WTC11 (cell line): ENCODE measurements around the gene FHIP1B. TPM values are rescaled to one million over a fixed set of nuclear protein-coding genes. Genes with fewer than 3 reads are reported as not detected.

Experiments used
- ATAC-seq: fragments of 200-7000 bp; cut with Tn5 transposase; 2 replicates; pipeline ENCODE4 v1.10.0; 2021; ENCODE audit warnings: mild to moderate bottlenecking, moderate library complexity
- CTCF ChIA-PET: fragments of 300-600 bp; sonication (Branson Sonifier 250); formaldehyde crosslinking; loops from one replicate; lab custom pipeline; 2021; ENCODE audit warnings: antibody characterized with exemption; lab: Charles Lee
- POLR2A ChIA-PET: fragments of 350-600 bp; sonication (Branson Sonifier 250); formaldehyde crosslinking; loops from one replicate; lab custom pipeline; 2021; ENCODE audit warnings: antibody characterized with exemption; lab: Charles Lee
- DNase-seq: peaks from one replicate; pipeline ENCODE4 v3.0.0; 2021; ENCODE audit warnings: low spot score
- H3K27ac Mint-ChIP-seq: 2 replicates; pipeline ENCODE4 v1.8.0; 2021; ENCODE audit warnings: mixed read lengths
- H3K27me3 Mint-ChIP-seq: 2 replicates; pipeline ENCODE4 v1.8.0; 2021; ENCODE audit warnings: low read depth, mild to moderate bottlenecking, moderate library complexity, mixed read lengths
- H3K36me3 Mint-ChIP-seq: 2 replicates; pipeline ENCODE4 v1.8.0; 2021; ENCODE audit warnings: mixed read lengths
- H3K4me1 Mint-ChIP-seq: 2 replicates; pipeline ENCODE4 v1.8.0; 2022; ENCODE audit warnings: mixed read lengths
- H3K4me3 Mint-ChIP-seq: 2 replicates; pipeline ENCODE4 v1.8.0; 2021; ENCODE audit warnings: mild to moderate bottlenecking, moderate library complexity, mixed read lengths
- H3K9me3 Mint-ChIP-seq: 2 replicates; pipeline ENCODE4 v1.8.0; 2021; ENCODE audit warnings: mixed read lengths
- ATF1 ChIP-seq: sonication (generic); formaldehyde crosslinking; IDR thresholded peaks from 2 replicates; pipeline ENCODE4 v1.8.1; 2023; ENCODE audit warnings: mild to moderate bottlenecking, moderate library complexity, missing genetic modification reagents
- CBFB ChIP-seq: sonication (generic); formaldehyde crosslinking; IDR thresholded peaks from 2 replicates; pipeline ENCODE4 v1.8.1; 2022; ENCODE audit warnings: mild to moderate bottlenecking, low read depth, missing genetic modification reagents
- ESRRA ChIP-seq: sonication (generic); formaldehyde crosslinking; IDR thresholded peaks from 2 replicates; pipeline ENCODE4 v1.8.1; 2022; ENCODE audit warnings: mild to moderate bottlenecking, missing genetic modification reagents, borderline replicate concordance
- FOXJ3 ChIP-seq: sonication (generic); formaldehyde crosslinking; IDR thresholded peaks from 2 replicates; pipeline ENCODE4 v1.9.0; 2021; ENCODE audit warnings: missing genetic modification reagents, mild to moderate bottlenecking, borderline replicate concordance
- GRHL2 ChIP-seq: fragments of 250-450 bp; sonication (Bioruptor Pico); IDR thresholded peaks from 2 replicates; pipeline ENCODE4 v1.8.0; 2022; ENCODE audit warnings: mild to moderate bottlenecking, moderate library complexity; ENCODE audit not compliant: insufficient replicate concordance, severe bottlenecking
- IRF2 ChIP-seq: sonication (generic); formaldehyde crosslinking; IDR thresholded peaks from 2 replicates; pipeline ENCODE4 v1.8.0; 2022; ENCODE audit warnings: low read depth, missing genetic modification reagents, borderline replicate concordance
- JAZF1 ChIP-seq: fragments of 250-450 bp; sonication (Bioruptor Pico); IDR thresholded peaks from 2 replicates; pipeline ENCODE4 v1.9.0; 2021; ENCODE audit warnings: moderate library complexity, mild to moderate bottlenecking, inconsistent platforms
- KAT7 ChIP-seq: sonication (generic); formaldehyde crosslinking; IDR thresholded peaks from 2 replicates; pipeline ENCODE4 v1.8.1; 2023; ENCODE audit warnings: missing genetic modification reagents, mild to moderate bottlenecking, borderline replicate concordance
- NR3C1 ChIP-seq: sonication (generic); formaldehyde crosslinking; conservative IDR thresholded peaks from 2 replicates; pipeline ENCODE4 v1.8.1; 2023; ENCODE audit warnings: low read depth, mild to moderate bottlenecking, missing genetic modification reagents
- RELA ChIP-seq: sonication (generic); formaldehyde crosslinking; IDR thresholded peaks from 2 replicates; pipeline ENCODE4 v1.8.1; 2022; ENCODE audit warnings: missing genetic modification reagents, mild to moderate bottlenecking, borderline replicate concordance
- ZNF219 ChIP-seq: sonication (generic); formaldehyde crosslinking; IDR thresholded peaks from 2 replicates; pipeline ENCODE4 v1.8.0; 2023; ENCODE audit warnings: missing genetic modification reagents, mild to moderate bottlenecking, borderline replicate concordance
- ZNF232 ChIP-seq: sonication (generic); formaldehyde crosslinking; IDR thresholded peaks from 2 replicates; pipeline ENCODE4 v1.8.0; 2022; ENCODE audit warnings: mild to moderate bottlenecking, missing genetic modification reagents
- total RNA-seq: library from RNA; stranded (reverse); gene quantifications from 3 replicates; pipeline ENCODE4 v1.2.3, GENCODE V29; 2021
- TF ChIP-seq, protein P1 (sequence below): fragments of 250-450 bp; sonication (Bioruptor Pico); IDR thresholded peaks from 2 replicates; pipeline ENCODE4 v1.9.0; 2021; ENCODE audit warnings: mild to moderate bottlenecking, borderline replicate concordance
- TF ChIP-seq, protein P2 (sequence below): sonication (generic); formaldehyde crosslinking; IDR thresholded peaks from 2 replicates; pipeline ENCODE4 v1.8.0; 2023; ENCODE audit warnings: mild to moderate bottlenecking, missing genetic modification reagents
- TF ChIP-seq, protein P3 (sequence below): sonication (generic); formaldehyde crosslinking; IDR thresholded peaks from 2 replicates; pipeline ENCODE4 v1.8.1; 2023; ENCODE audit warnings: mild to moderate bottlenecking, missing genetic modification reagents
- TF ChIP-seq, protein P4 (sequence below): sonication (generic); formaldehyde crosslinking; IDR thresholded peaks from 2 replicates; pipeline ENCODE4 v1.8.1; 2023; ENCODE audit warnings: mild to moderate bottlenecking, missing genetic modification reagents, moderate library complexity
- TF ChIP-seq, protein P5 (sequence below): sonication (generic); formaldehyde crosslinking; IDR thresholded peaks from 2 replicates; pipeline ENCODE4 v1.8.0; 2022; ENCODE audit warnings: mild to moderate bottlenecking, missing genetic modification reagents

Gene FHIP1B
- total RNA-seq, 1 experiment from 2014 or later = 24.8 TPM

DNA sequence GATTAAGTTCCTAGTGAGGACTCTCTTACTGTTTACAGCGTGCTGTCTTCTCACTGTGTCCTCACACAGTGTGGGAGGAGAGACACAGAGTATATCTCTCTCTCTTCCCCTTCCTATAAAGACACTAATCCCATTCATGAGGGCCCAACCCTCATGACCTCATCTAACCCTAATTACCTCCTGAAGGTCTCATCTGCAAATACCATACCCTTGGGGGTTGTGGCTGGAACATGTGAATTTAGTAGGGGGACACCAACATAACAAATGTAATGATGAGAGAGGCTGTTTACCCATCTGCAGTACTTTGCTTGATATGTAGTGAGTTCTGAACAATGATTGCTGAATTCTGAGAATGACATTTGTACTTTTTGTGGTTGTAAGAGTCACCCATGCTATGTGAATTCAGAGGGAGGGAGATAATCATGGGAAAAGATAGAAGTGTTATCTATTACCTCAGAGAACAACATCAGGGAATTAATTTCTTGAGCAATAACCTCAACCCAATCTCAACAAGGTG lies 40.3 kb downstream of the FHIP1B start (continued):
- TF ChIP-seq, protein P1, sequence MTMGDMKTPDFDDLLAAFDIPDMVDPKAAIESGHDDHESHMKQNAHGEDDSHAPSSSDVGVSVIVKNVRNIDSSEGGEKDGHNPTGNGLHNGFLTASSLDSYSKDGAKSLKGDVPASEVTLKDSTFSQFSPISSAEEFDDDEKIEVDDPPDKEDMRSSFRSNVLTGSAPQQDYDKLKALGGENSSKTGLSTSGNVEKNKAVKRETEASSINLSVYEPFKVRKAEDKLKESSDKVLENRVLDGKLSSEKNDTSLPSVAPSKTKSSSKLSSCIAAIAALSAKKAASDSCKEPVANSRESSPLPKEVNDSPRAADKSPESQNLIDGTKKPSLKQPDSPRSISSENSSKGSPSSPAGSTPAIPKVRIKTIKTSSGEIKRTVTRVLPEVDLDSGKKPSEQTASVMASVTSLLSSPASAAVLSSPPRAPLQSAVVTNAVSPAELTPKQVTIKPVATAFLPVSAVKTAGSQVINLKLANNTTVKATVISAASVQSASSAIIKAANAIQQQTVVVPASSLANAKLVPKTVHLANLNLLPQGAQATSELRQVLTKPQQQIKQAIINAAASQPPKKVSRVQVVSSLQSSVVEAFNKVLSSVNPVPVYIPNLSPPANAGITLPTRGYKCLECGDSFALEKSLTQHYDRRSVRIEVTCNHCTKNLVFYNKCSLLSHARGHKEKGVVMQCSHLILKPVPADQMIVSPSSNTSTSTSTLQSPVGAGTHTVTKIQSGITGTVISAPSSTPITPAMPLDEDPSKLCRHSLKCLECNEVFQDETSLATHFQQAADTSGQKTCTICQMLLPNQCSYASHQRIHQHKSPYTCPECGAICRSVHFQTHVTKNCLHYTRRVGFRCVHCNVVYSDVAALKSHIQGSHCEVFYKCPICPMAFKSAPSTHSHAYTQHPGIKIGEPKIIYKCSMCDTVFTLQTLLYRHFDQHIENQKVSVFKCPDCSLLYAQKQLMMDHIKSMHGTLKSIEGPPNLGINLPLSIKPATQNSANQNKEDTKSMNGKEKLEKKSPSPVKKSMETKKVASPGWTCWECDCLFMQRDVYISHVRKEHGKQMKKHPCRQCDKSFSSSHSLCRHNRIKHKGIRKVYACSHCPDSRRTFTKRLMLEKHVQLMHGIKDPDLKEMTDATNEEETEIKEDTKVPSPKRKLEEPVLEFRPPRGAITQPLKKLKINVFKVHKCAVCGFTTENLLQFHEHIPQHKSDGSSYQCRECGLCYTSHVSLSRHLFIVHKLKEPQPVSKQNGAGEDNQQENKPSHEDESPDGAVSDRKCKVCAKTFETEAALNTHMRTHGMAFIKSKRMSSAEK (CRISPR knock-in tag) = no peak
- TF ChIP-seq, protein P2, sequence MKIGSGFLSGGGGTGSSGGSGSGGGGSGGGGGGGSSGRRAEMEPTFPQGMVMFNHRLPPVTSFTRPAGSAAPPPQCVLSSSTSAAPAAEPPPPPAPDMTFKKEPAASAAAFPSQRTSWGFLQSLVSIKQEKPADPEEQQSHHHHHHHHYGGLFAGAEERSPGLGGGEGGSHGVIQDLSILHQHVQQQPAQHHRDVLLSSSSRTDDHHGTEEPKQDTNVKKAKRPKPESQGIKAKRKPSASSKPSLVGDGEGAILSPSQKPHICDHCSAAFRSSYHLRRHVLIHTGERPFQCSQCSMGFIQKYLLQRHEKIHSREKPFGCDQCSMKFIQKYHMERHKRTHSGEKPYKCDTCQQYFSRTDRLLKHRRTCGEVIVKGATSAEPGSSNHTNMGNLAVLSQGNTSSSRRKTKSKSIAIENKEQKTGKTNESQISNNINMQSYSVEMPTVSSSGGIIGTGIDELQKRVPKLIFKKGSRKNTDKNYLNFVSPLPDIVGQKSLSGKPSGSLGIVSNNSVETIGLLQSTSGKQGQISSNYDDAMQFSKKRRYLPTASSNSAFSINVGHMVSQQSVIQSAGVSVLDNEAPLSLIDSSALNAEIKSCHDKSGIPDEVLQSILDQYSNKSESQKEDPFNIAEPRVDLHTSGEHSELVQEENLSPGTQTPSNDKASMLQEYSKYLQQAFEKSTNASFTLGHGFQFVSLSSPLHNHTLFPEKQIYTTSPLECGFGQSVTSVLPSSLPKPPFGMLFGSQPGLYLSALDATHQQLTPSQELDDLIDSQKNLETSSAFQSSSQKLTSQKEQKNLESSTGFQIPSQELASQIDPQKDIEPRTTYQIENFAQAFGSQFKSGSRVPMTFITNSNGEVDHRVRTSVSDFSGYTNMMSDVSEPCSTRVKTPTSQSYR = no peak
- TF ChIP-seq CBFB = no peak
- no peak for TF ChIP-seq ZNF219 (CRISPR knock-in tag)
- no peak for TF ChIP-seq FOXJ3 (CRISPR knock-in tag)
- TF ChIP-seq ZNF232 (CRISPR knock-in tag) = no peak
- no peak for TF ChIP-seq KAT7

DNA sequence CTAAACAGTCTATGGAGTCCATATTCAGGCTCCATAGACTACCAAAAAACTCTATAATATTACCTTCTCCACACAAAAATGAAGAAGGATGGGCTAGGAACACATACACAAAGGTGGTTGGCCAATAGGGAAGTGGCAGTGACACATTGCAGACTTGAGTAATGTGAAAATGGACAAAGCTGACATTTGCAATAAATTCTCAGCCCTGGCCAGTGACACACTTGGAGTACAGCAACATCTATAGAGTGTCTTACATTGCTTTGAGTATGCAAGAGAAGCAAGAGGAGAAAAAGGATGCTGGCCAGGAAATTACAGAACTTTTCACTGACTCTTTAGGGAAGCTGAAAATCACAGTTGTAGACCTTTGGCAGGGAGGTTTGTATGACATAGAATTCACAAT lies 42.7 kb downstream of the FHIP1B start:
- Mint-ChIP-seq H3K36me3 (no peaks in the 10 kb centered on the region), H3K9me3 (peaks cover 3% of the 10 kb centered on the region), H3K27me3 (no peaks in the 10 kb centered on the region), H3K27ac (no peak overlapping the region), H3K4me1 (no peaks in the 10 kb centered on the region), H3K4me3 (no peak overlapping the region)
- POLR2A ChIA-PET = no interaction called here
- CTCF ChIA-PET = no interaction called here
- DNase-seq = no peak
- TF ChIP-seq, protein P3, sequence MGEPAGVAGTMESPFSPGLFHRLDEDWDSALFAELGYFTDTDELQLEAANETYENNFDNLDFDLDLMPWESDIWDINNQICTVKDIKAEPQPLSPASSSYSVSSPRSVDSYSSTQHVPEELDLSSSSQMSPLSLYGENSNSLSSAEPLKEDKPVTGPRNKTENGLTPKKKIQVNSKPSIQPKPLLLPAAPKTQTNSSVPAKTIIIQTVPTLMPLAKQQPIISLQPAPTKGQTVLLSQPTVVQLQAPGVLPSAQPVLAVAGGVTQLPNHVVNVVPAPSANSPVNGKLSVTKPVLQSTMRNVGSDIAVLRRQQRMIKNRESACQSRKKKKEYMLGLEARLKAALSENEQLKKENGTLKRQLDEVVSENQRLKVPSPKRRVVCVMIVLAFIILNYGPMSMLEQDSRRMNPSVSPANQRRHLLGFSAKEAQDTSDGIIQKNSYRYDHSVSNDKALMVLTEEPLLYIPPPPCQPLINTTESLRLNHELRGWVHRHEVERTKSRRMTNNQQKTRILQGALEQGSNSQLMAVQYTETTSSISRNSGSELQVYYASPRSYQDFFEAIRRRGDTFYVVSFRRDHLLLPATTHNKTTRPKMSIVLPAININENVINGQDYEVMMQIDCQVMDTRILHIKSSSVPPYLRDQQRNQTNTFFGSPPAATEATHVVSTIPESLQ (CRISPR knock-in tag) = no peak
- TF ChIP-seq, protein P2 = no peak
- TF ChIP-seq JAZF1 (CRISPR knock-in tag) = no peak
- no peak for ATAC-seq

DNA sequence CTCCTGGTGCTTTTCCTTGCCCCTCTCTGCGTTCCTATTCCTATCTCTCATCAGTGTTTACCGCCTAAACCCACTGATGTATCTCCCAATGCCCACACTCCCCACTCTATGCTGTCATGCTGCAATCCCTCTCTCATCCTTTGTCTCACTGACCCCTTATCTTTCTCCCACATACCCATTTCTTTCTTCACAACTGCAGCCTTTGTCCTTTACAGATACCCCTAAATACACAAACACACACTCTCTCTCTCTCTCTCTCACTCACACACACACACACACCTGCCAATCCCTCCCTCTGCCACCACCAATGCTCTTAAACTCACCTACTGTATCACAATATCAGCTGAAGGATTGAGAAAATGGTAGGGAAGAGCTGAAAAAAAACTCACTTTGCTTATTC lies 59.0 kb downstream of the FHIP1B start:
- Mint-ChIP-seq H3K27me3 (no peaks in the 10 kb centered on the region; the same call in 1 of the 2 replicates), H3K9me3 (peaks cover 18% of the 10 kb centered on the region), H3K36me3 (peaks cover 22% of the 10 kb centered on the region), H3K4me3 (no peak overlapping the region), H3K4me1 (peaks cover 4% of the 10 kb centered on the region), H3K27ac (no peak overlapping the region)
- ATAC-seq (no peak), DNase-seq (no peak)
- ChIA-PET CTCF (interaction anchor here (0.8 kb wide), 1 partner anchor 188 kb away, joined by 3 read pairs; no protein-coding TSS in a partner anchor), POLR2A (no interaction called here)
- TF ChIP-seq, protein P4, sequence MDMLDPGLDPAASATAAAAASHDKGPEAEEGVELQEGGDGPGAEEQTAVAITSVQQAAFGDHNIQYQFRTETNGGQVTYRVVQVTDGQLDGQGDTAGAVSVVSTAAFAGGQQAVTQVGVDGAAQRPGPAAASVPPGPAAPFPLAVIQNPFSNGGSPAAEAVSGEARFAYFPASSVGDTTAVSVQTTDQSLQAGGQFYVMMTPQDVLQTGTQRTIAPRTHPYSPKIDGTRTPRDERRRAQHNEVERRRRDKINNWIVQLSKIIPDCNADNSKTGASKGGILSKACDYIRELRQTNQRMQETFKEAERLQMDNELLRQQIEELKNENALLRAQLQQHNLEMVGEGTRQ (CRISPR knock-in tag) = no peak
- TF ChIP-seq, protein P5, sequence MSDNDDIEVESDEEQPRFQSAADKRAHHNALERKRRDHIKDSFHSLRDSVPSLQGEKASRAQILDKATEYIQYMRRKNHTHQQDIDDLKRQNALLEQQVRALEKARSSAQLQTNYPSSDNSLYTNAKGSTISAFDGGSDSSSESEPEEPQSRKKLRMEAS = no peak
- TF ChIP-seq GRHL2 (CRISPR knock-in tag) (no peak), IRF2 (no peak), ZNF219 (CRISPR knock-in tag) (no peak), NR3C1 (no peak), RELA (no peak), ESRRA (CRISPR knock-in tag) (no peak), ATF1 (CRISPR knock-in tag) (no peak)
